Measurements from ENCODE around the gene FGF12.

DNA sequence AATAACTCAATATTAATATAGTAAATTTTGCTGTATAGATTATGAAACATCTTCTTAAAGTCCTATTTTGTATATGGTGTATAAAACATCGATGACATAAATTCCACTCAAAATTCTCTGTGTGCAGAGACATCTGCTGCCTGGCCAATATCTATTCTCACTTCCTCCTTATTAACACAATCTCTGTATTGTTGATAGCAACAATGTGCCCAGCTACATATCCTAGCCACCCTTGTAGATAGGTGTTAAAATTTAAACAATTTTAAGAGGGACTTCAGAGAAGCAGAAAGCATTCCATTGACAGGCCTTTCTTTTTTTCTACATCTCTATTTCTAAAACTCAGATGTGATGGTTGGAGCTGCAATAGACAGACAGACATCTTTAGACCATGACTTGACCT is 72.3 kb downstream of the FGF12 start:
- TF ChIP-seq, protein P1, sequence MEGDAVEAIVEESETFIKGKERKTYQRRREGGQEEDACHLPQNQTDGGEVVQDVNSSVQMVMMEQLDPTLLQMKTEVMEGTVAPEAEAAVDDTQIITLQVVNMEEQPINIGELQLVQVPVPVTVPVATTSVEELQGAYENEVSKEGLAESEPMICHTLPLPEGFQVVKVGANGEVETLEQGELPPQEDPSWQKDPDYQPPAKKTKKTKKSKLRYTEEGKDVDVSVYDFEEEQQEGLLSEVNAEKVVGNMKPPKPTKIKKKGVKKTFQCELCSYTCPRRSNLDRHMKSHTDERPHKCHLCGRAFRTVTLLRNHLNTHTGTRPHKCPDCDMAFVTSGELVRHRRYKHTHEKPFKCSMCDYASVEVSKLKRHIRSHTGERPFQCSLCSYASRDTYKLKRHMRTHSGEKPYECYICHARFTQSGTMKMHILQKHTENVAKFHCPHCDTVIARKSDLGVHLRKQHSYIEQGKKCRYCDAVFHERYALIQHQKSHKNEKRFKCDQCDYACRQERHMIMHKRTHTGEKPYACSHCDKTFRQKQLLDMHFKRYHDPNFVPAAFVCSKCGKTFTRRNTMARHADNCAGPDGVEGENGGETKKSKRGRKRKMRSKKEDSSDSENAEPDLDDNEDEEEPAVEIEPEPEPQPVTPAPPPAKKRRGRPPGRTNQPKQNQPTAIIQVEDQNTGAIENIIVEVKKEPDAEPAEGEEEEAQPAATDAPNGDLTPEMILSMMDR (IDR thresholded peaks at IDR 0.05): no peak
- no peak for TF ChIP-seq EZH2 (IDR thresholded peaks at IDR 0.05; ENCODE audit: borderline replicate concordance, insufficient read depth, low read depth, low read length, poor library complexity, severe bottlenecking)
